ENCODE measurements around the gene CCM2.

Gene CCM2

DNA sequence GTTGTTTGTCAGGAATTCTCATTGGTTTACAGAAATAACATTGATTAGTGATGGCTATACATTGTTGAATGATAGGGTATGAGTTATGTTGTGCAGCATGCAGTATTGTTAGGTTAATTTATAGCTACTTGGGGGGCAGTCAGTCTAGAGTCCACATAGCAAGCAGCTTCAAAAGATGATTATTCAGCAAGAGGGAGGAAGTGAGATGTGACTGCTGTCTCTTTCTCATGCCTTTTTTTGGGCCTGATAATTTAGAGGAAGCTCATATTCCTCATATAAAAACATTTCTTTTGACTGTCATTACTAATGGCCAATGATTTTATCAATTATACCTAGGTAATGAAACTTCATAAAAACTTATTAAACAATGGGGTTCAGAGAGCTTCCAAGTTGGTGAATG, 114.9 kb downstream of the CCM2 start:
- DNase-seq (ENCODE audit: low spot score), result no peak
- ChIA-PET POLR2A (ENCODE audit: low non-redundant PET) (no interaction called here), CTCF (no interaction called here)
- H3K27ac ChIP-seq, result no peak overlapping the region
- TF ChIP-seq, protein P1, sequence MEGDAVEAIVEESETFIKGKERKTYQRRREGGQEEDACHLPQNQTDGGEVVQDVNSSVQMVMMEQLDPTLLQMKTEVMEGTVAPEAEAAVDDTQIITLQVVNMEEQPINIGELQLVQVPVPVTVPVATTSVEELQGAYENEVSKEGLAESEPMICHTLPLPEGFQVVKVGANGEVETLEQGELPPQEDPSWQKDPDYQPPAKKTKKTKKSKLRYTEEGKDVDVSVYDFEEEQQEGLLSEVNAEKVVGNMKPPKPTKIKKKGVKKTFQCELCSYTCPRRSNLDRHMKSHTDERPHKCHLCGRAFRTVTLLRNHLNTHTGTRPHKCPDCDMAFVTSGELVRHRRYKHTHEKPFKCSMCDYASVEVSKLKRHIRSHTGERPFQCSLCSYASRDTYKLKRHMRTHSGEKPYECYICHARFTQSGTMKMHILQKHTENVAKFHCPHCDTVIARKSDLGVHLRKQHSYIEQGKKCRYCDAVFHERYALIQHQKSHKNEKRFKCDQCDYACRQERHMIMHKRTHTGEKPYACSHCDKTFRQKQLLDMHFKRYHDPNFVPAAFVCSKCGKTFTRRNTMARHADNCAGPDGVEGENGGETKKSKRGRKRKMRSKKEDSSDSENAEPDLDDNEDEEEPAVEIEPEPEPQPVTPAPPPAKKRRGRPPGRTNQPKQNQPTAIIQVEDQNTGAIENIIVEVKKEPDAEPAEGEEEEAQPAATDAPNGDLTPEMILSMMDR (conservative IDR thresholded peaks at IDR 0.05; ENCODE audit: low read depth), result no peak

DNA sequence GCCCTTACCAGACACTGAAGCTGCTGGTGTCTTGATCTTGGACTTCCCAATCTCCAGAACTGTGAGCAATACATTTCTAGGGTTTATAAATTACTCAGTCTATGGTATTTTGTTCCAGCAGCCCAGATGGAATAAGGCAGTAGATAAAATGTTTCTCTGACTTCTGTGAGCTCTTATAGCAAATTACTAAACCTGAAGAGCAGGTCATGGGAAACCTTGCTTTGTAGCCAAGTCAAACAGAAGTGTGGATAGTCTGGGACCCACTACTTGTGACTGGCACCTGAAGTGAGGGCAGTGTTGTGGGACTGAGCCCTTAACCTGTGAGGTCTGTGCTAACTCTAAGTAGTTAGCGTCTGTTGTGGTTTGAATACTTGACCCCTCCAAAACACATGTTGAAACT, 116.0 kb downstream of the CCM2 start:
- ChIA-PET POLR2A (ENCODE audit: low non-redundant PET) (no interaction called here), CTCF (no interaction called here)
- no peak for DNase-seq (ENCODE audit: low spot score)
- no peak overlapping the region for H3K27ac ChIP-seq
- TF ChIP-seq, protein P1 (conservative IDR thresholded peaks at IDR 0.05; ENCODE audit: low read depth), result no peak

DNA sequence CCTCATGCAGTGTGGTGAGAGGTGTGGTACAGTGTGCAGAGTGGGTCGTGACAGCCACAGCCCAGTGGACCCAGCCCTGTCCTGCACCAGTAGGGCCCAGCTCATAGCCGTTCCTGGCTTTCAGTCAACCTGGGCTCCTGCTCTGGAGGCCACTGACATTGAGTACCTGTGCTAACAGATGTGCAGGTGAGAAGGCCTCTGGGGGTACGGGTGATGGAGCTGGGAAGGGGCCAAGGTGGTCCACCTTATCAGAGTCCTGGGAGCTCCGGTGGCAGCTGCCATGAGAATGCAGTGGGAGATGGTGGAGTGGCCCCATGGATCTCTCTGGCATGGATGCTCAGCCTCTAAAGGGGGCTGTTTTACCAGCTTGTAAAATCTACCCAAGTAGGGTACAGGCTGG, 117.6 kb downstream of the CCM2 start:
- POLR2A ChIA-PET (ENCODE audit: low non-redundant PET), result no interaction called here
- H3K27ac ChIP-seq, result no peak overlapping the region
- CTCF ChIA-PET, result no interaction called here
- no peak for DNase-seq (ENCODE audit: low spot score)
- TF ChIP-seq, protein P1 (conservative IDR thresholded peaks at IDR 0.05; ENCODE audit: low read depth), result no peak

DNA sequence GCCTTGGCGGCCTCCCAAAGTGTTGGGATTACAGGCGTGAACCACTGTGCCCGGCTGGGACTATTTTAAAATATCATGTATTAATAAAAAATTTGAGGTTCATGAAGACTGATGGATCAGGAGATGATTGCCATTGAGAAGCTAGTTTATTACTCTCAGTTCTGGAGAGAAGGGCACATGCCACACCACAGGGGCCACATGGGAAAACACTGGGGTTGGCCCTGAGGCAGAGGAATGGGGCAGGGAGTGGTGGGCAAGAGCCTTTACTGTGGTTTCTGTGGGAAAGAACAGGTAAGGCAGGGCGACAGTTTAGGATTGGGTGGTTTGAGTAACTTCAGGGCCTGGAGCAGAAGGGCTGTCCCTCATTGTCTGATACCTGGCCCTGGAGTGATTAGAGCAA, 118.3 kb downstream of the CCM2 start:
- ChIA-PET POLR2A (ENCODE audit: low non-redundant PET) (no interaction called here), CTCF (interaction anchor here (0.6 kb wide), 1 partner anchor 33 kb away, joined by 3 read pairs; no protein-coding TSS in a partner anchor)
- TF ChIP-seq, protein P1 (conservative IDR thresholded peaks at IDR 0.05; ENCODE audit: low read depth), result no peak

DNA sequence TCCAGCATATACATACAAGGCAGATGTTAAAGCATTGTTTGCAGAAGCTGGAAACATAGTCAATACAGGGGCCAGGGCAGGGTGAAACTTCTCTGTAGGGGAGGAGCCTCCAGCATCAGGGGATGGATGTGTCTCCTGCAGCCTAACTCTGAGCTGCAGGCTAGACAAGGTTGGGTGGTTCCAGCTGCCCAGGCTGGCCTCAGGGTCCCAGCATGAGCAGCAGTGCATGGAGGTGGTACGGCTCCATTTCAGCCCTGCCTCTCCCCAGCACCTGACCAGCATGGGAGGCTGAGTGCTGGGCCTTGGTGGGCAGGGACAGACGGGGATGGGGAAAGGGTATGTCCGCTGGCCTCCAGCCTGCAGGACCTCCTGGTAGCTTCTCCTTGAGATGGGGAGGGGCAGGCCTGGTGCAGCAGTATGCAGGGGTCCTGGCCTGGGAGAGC, 118.9 kb downstream of the CCM2 start:
- DNase-seq (ENCODE audit: low spot score), result no peak
- CTCF ChIA-PET, result interaction anchor here (0.6 kb wide), 1 partner anchor 32 kb away, joined by 3 read pairs; no protein-coding TSS in a partner anchor
- POLR2A ChIA-PET (ENCODE audit: low non-redundant PET), result no interaction called here
- no peak overlapping the region for H3K27ac ChIP-seq
- TF ChIP-seq, protein P1 (conservative IDR thresholded peaks at IDR 0.05; ENCODE audit: low read depth), result no peak

More for the DNA sequence above, 118.3 kb downstream of the CCM2 start:
- H3K27ac ChIP-seq, result no peak overlapping the region
- DNase-seq (ENCODE audit: low spot score), result no peak

DNA sequence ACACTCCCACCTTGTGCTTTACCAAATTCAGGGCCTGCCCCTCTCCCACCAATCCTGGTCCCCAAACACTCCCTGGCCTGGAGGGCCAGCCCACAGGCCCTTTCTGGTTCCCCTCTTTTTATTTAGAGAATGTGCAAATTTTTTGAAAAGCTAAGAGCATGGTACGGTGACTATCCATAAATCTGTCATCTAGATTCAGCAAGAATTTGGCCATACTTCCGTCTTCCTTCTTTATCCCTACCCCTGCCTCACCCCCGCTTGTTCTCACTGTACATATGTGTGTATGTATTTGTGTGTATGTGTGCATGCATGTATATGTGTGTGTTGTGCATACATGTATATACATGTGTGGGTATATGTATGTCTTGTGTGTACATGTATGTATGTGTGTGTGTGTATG, 119.5 kb downstream of the CCM2 start:
- ChIA-PET CTCF (no interaction called here), POLR2A (ENCODE audit: low non-redundant PET) (no interaction called here)
- no peak for DNase-seq (ENCODE audit: low spot score)
- H3K27ac ChIP-seq, result no peak overlapping the region
- TF ChIP-seq, protein P1 (conservative IDR thresholded peaks at IDR 0.05; ENCODE audit: low read depth), result no peak
